H1 (cell line): ENCODE data around the gene LIMS1.

Source experiments
- EZH2 ChIP-seq: fragments of 200-600 bp; sonication (generic); IDR thresholded peaks from 2 replicates; pipeline ENCODE4 v1.7.1; 2012; ENCODE audit warnings: low read depth, mild to moderate bottlenecking, moderate library complexity, low read length, inconsistent platforms; ENCODE audit not compliant: severe bottlenecking
- SRF ChIP-seq: IDR thresholded peaks from 2 replicates; pipeline ENCODE4 v1.6.1; 2011; ENCODE audit warnings: mild to moderate bottlenecking, low read depth, low read length, moderate library complexity

DNA sequence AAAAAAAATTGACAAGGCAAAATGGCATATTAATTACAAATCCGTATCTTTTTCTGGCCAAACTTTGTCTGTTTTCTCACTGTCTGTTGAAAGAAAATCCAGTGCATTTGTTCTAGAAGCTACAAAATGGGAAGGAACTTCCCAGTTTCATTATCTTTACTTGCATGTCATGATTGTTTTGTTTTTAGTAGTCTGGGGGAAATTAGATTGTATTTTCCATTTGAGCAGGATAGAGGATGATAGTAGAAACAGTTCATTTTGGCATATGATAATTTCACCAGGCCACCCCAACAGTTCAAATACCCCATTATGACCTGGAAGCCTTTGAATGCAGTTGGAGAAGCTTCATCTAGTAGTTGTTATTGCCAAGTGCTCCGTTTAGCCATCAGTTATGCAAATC, 107.5 kb downstream of the LIMS1 start:
- TF ChIP-seq EZH2 (no peak), SRF (no peak)
